H9 (cell line): ENCODE data around the gene NEBL. TPM values are rescaled to one million over a fixed set of nuclear protein-coding genes. Genes with fewer than 3 reads are reported as not detected.

Source experiments
- DNase-seq: peaks from one replicate; pipeline ENCODE4 v3.0.0-alpha.2; 2017
- H2AFZ ChIP-seq: one replicate; pipeline ENCODE4 v1.6.1; 2013; ENCODE audit warnings: mild to moderate bottlenecking, low read length, control low read depth, moderate library complexity
- H2AK5ac ChIP-seq: 2 replicates; pipeline ENCODE4 v1.6.1; 2013; ENCODE audit warnings: low read length, control low read depth, mixed read lengths; ENCODE audit not compliant: insufficient read length
- H2BK120ac ChIP-seq: one replicate; pipeline ENCODE4 v1.6.1; 2013; ENCODE audit warnings: low read depth, mild to moderate bottlenecking, low read length, control low read depth, inconsistent platforms; ENCODE audit not compliant: poor library complexity, severe bottlenecking
- H2BK12ac ChIP-seq: 2 replicates; pipeline ENCODE4 v1.6.1; 2013; ENCODE audit warnings: low read length, control low read depth, mixed read lengths, low read depth; ENCODE audit not compliant: insufficient read length
- H2BK15ac ChIP-seq: 2 replicates; pipeline ENCODE4 v1.6.1; 2013; ENCODE audit warnings: low read depth, low read length, control low read depth
- H2BK20ac ChIP-seq: one replicate; pipeline ENCODE4 v1.6.1; 2013; ENCODE audit warnings: low read depth, mild to moderate bottlenecking, low read length, control low read depth, inconsistent platforms; ENCODE audit not compliant: poor library complexity, severe bottlenecking
- H2BK5ac ChIP-seq: 2 replicates; pipeline ENCODE4 v1.6.1; 2013; ENCODE audit warnings: low read length, control low read depth, mixed read lengths; ENCODE audit not compliant: insufficient read length
- H3K14ac ChIP-seq: 2 replicates; pipeline ENCODE4 v1.6.1; 2013; ENCODE audit warnings: low read length, control low read depth; ENCODE audit not compliant: insufficient read depth
- H3K18ac ChIP-seq: 2 replicates; pipeline ENCODE4 v1.6.1; 2013; ENCODE audit warnings: low read depth, mild to moderate bottlenecking, mixed read lengths, low read length, control low read depth; ENCODE audit not compliant: insufficient read length
- H3K23ac ChIP-seq: 2 replicates; pipeline ENCODE4 v1.6.1; 2013; ENCODE audit warnings: low read length, control low read depth, mixed read lengths, low read depth; ENCODE audit not compliant: insufficient read length
- H3K23me2 ChIP-seq: 2 replicates; pipeline ENCODE4 v1.6.1; 2013; ENCODE audit warnings: low read depth, mild to moderate bottlenecking, mixed read lengths, low read length, control low read depth; ENCODE audit not compliant: insufficient read length, poor library complexity, severe bottlenecking
- H3K27ac ChIP-seq: 2 replicates; pipeline ENCODE4 v1.5.1; 2013; ENCODE audit warnings: low read length, control low read depth, mixed read lengths, low read depth; ENCODE audit not compliant: insufficient read length
- H3K27me3 ChIP-seq: 2 replicates; pipeline ENCODE4 v1.6.1; 2013; ENCODE audit warnings: low read length, control low read depth, inconsistent platforms; ENCODE audit not compliant: insufficient read depth
- H3K4ac ChIP-seq: 2 replicates; pipeline ENCODE4 v1.6.1; 2013; ENCODE audit warnings: low read depth, mild to moderate bottlenecking, control low read depth, inconsistent platforms, low read length, moderate library complexity
- H3K4me1 ChIP-seq: 2 replicates; pipeline ENCODE4 v1.6.1; 2013; ENCODE audit warnings: low read length, control low read depth, inconsistent platforms; ENCODE audit not compliant: insufficient read depth
- H3K4me2 ChIP-seq: 2 replicates; pipeline ENCODE4 v1.6.1; 2013; ENCODE audit warnings: low read length, control low read depth, mixed read lengths; ENCODE audit not compliant: insufficient read length, insufficient read depth
- H3K56ac ChIP-seq: 2 replicates; pipeline ENCODE4 v1.6.1; 2013; ENCODE audit warnings: low read depth, mild to moderate bottlenecking, mixed read lengths, low read length, control low read depth; ENCODE audit not compliant: insufficient read length
- H3K79me1 ChIP-seq: 2 replicates; pipeline ENCODE4 v1.6.1; 2013; ENCODE audit warnings: low read depth, mild to moderate bottlenecking, moderate library complexity, low read length, control low read depth, inconsistent platforms; ENCODE audit not compliant: insufficient read depth, poor library complexity, severe bottlenecking
- H3K79me2 ChIP-seq: 2 replicates; pipeline ENCODE4 v1.6.1; 2013; ENCODE audit warnings: low read length, control low read depth, inconsistent platforms; ENCODE audit not compliant: insufficient read depth
- H3K9ac ChIP-seq: 2 replicates; pipeline ENCODE4 v1.6.1; 2013; ENCODE audit warnings: low read length, control low read depth, mixed read lengths; ENCODE audit not compliant: insufficient read length; ENCODE audit errors: extremely low read depth
- H3K9me3 ChIP-seq: one replicate; pipeline ENCODE4 v1.6.1; 2013; ENCODE audit warnings: low read depth, low read length, inconsistent platforms; ENCODE audit not compliant: control insufficient read depth
- H3T11ph ChIP-seq: one replicate; pipeline ENCODE4 v1.6.1; 2013; ENCODE audit warnings: mild to moderate bottlenecking, low read length, control low read depth, inconsistent platforms
- H4K20me1 ChIP-seq: one replicate; pipeline ENCODE4 v1.6.1; 2013; ENCODE audit not compliant: control insufficient read depth, insufficient read length, insufficient read depth
- H4K5ac ChIP-seq: 2 replicates; pipeline ENCODE4 v1.6.1; 2013; ENCODE audit warnings: low read depth, mild to moderate bottlenecking, mixed read lengths, low read length, control low read depth; ENCODE audit not compliant: insufficient read length
- H4K8ac ChIP-seq: replicated peaks from 2 replicates; pipeline ENCODE4 v1.6.1; 2013; ENCODE audit warnings: low read length, control low read depth, mixed read lengths, low read depth; ENCODE audit not compliant: insufficient read length
- H4K91ac ChIP-seq: 2 replicates; pipeline ENCODE4 v1.6.1; 2013; ENCODE audit warnings: low read depth, mild to moderate bottlenecking, moderate library complexity, mixed read lengths, low read length, control low read depth; ENCODE audit not compliant: insufficient read length
- H3K27ac Mint-ChIP-seq, 3 experiments: 2 replicates in 2 of 3; 3 replicates in 1 of 3; pipeline ENCODE4 v1.8.0; 2020 to 2021; ENCODE audit warnings: mixed read lengths in 3 of 3, mild to moderate bottlenecking in 1 of 3, moderate library complexity in 1 of 3
- H3K27me3 Mint-ChIP-seq: 2 replicates; pipeline ENCODE4 v1.8.0; 2021; ENCODE audit warnings: low read depth, mild to moderate bottlenecking, moderate library complexity, mixed read lengths
- H3K36me3 Mint-ChIP-seq, 3 experiments: 2 replicates in 2 of 3; 3 replicates in 1 of 3; pipeline ENCODE4 v1.8.0; 2020 to 2021; ENCODE audit warnings: low read depth in 3 of 3, mixed read lengths in 3 of 3; ENCODE audit not compliant: insufficient read depth in 1 of 3
- H3K4me1 Mint-ChIP-seq, 2 experiments: 2 replicates each; pipeline ENCODE4 v1.8.0; 2020; ENCODE audit warnings: mixed read lengths in 2 of 2
- H3K4me3 Mint-ChIP-seq, 2 experiments: 2 replicates in 1 of 2; 3 replicates in 1 of 2; pipeline ENCODE4 v1.8.0; 2020 to 2021; ENCODE audit warnings: mild to moderate bottlenecking in 2 of 2, mixed read lengths in 2 of 2, moderate library complexity in 1 of 2
- H3K9me3 Mint-ChIP-seq, 2 experiments: 2 replicates in 1 of 2; 3 replicates in 1 of 2; pipeline ENCODE4 v1.8.0; 2020; ENCODE audit warnings: mild to moderate bottlenecking in 2 of 2, mixed read lengths in 2 of 2, moderate library complexity in 1 of 2
- CTCF ChIP-seq: fragments of 200-600 bp; sonication (generic); conservative IDR thresholded peaks from 3 replicates; pipeline ENCODE4 v1.8.0; 2021; ENCODE audit warnings: antibody characterized with exemption, mild to moderate bottlenecking
- WGBS: extraction: QIAGEN DNeasy Blood & Tissue Kit; methylation state at CpG from one replicate; pipeline ENCODE4 v1.1.7; 2013; ENCODE audit warnings: missing lambda C conversion rate, low lambda C conversion rate, mixed read lengths; ENCODE audit not compliant: insufficient read length; ENCODE audit errors: extremely low coverage; 5-methylcytosine and 5-hydroxymethylcytosine counted together
- total RNA-seq: library from RNA; stranded (reverse); gene quantifications from 2 replicates; pipeline ENCODE4 v1.2.1, GENCODE V29; 2021

Gene NEBL
- total RNA-seq, 1 experiment from 2014 or later: 20.9 TPM

GRCh38 chr10:20885678-20886077 is 11.4 kb downstream of the NEBL start:
- H2AK5ac ChIP-seq: no peak overlapping the region
- no peak overlapping the region for H3K4me3 Mint-ChIP-seq
- H2BK5ac ChIP-seq: no peak overlapping the region
- no peak overlapping the region for H3K4me2 ChIP-seq
- peaks cover 16 to 18% of the 10 kb centered on the region in 2 experiments for H3K4me1 Mint-ChIP-seq
- no peak overlapping the region for H2BK12ac ChIP-seq
- H4K5ac ChIP-seq: no peak overlapping the region
- H3K14ac ChIP-seq: no peak overlapping the region
- no peak overlapping the region for H2AFZ ChIP-seq
- no peaks in the 10 kb centered on the region for H3K9me3 ChIP-seq
- H3K56ac ChIP-seq: no peak overlapping the region
- no peak for DNase-seq
- no peak overlapping the region for H3K4ac ChIP-seq
- H4K91ac ChIP-seq: no peak overlapping the region
- H3K36me3 Mint-ChIP-seq: no peaks in the 10 kb centered on the region
- H3K79me2 ChIP-seq: no peaks in the 10 kb centered on the region
- H3K9ac ChIP-seq: no peak overlapping the region
- H4K8ac ChIP-seq: no peak overlapping the region
- H3K4me1 ChIP-seq: peaks cover 9% of the 10 kb centered on the region
- no peak for TF ChIP-seq CTCF
- no peaks in the 10 kb centered on the region for H3K79me1 ChIP-seq
- no peaks in the 10 kb centered on the region for H3K23me2 ChIP-seq
- H2BK15ac ChIP-seq: no peak overlapping the region
- no peak overlapping the region for H3K27ac ChIP-seq
- no peaks in the 10 kb centered on the region for H3K9me3 Mint-ChIP-seq
- H3K23ac ChIP-seq: no peak overlapping the region
- no peaks in the 10 kb centered on the region for H4K20me1 ChIP-seq
- no peaks in the 10 kb centered on the region for H3K27me3 Mint-ChIP-seq
- H3K18ac ChIP-seq: no peak overlapping the region
- H2BK20ac ChIP-seq: no peak overlapping the region
- H3T11ph ChIP-seq: no peak overlapping the region
- H3K27ac Mint-ChIP-seq: no peak overlapping the region
- no peak overlapping the region for H2BK120ac ChIP-seq
- no CpG with 5 or more reads among the region's 3 CpGs for WGBS
- no peaks in the 10 kb centered on the region for H3K27me3 ChIP-seq
